ENCODE results near the gene JPH3. TPM values are rescaled to one million over a fixed set of nuclear protein-coding genes. Genes with fewer than 3 reads are reported as not detected.

Gene JPH3
- total RNA-seq, 4 donors from 2014 or later: 0.22 to 1.1 (median 0.29) TPM; not detected in 1

- Histone ChIP-seq H3K4me1 (peaks cover 9 to 13% of the 10 kb centered on the region in 2 donors), H3K27me3 (no peaks in the 10 kb centered on the region), H3K36me3 (no peaks in the 10 kb centered on the region), H3K4me3 (replicated peaks in 1 of 3) (no peak overlapping the region), H3K27ac (no peak overlapping the region), H3K9me3 (no peaks in the 10 kb centered on the region)
- 86 to 90% methylated on average over 20 of the region's 22 CpGs for WGBS, 2 donors
- DNase-seq: no peak
- intact Hi-C loops (cut with DNase I): loop anchor here (10.0 kb wide), 2 partner anchors 222 to 312 kb away; no protein-coding TSS in a partner anchor
- TF ChIP-seq, protein P1, sequence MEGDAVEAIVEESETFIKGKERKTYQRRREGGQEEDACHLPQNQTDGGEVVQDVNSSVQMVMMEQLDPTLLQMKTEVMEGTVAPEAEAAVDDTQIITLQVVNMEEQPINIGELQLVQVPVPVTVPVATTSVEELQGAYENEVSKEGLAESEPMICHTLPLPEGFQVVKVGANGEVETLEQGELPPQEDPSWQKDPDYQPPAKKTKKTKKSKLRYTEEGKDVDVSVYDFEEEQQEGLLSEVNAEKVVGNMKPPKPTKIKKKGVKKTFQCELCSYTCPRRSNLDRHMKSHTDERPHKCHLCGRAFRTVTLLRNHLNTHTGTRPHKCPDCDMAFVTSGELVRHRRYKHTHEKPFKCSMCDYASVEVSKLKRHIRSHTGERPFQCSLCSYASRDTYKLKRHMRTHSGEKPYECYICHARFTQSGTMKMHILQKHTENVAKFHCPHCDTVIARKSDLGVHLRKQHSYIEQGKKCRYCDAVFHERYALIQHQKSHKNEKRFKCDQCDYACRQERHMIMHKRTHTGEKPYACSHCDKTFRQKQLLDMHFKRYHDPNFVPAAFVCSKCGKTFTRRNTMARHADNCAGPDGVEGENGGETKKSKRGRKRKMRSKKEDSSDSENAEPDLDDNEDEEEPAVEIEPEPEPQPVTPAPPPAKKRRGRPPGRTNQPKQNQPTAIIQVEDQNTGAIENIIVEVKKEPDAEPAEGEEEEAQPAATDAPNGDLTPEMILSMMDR (IDR thresholded peaks at IDR 0.05): no peak
- TF ChIP-seq POLR2A (IDR thresholded peaks at IDR 0.05): no peak
Observed at GRCh38 chr16:87636741-87637140, 34.4 kb downstream of the JPH3 start.

GRCh38 chr16:87637357-87637756 is 35.0 kb downstream of the JPH3 start:
- intact Hi-C loops (cut with DNase I): loop anchor here (10.0 kb wide), 2 partner anchors 223 to 313 kb away; no protein-coding TSS in a partner anchor

GRCh38 chr16:87638736-87639135 is 36.4 kb downstream of the JPH3 start:
- TF ChIP-seq, protein P1 (IDR thresholded peaks at IDR 0.05): no peak
- no peak for TF ChIP-seq POLR2A (IDR thresholded peaks at IDR 0.05)
- H3K4me3 ChIP-seq (replicated peaks in 1 of 3): no peak overlapping the region
- H3K4me1 ChIP-seq: peaks cover 9 to 13% of the 10 kb centered on the region in 2 donors
- no peaks in the 10 kb centered on the region for H3K9me3 ChIP-seq
- WGBS, 2 donors: 89 to 90% methylated on average over 8 to 10 of the region's 10 CpGs
- intact Hi-C loops (cut with DNase I): loop anchor here (10.0 kb wide), 2 partner anchors 224 to 314 kb away; no protein-coding TSS in a partner anchor
- H3K36me3 ChIP-seq: no peaks in the 10 kb centered on the region
- no peak overlapping the region for H3K27ac ChIP-seq
- no peak for DNase-seq
- no peaks in the 10 kb centered on the region for H3K27me3 ChIP-seq

More at GRCh38 chr16:87637357-87637756, 35.0 kb downstream of the JPH3 start:
- TF ChIP-seq POLR2A (IDR thresholded peaks at IDR 0.05): no peak
- TF ChIP-seq, protein P1 (IDR thresholded peaks at IDR 0.05): no peak
- H3K4me1 ChIP-seq: peaks cover 9 to 13% of the 10 kb centered on the region in 2 donors
- no peaks in the 10 kb centered on the region for H3K9me3 ChIP-seq
- no peak overlapping the region for H3K27ac ChIP-seq
- 93 to 94% methylated on average over 12 of the region's 13 CpGs for WGBS, 2 donors
- no peaks in the 10 kb centered on the region for H3K36me3 ChIP-seq
- DNase-seq: no peak
- no peaks in the 10 kb centered on the region for H3K27me3 ChIP-seq
- no peak overlapping the region for H3K4me3 ChIP-seq (replicated peaks in 1 of 3)

DNA sequence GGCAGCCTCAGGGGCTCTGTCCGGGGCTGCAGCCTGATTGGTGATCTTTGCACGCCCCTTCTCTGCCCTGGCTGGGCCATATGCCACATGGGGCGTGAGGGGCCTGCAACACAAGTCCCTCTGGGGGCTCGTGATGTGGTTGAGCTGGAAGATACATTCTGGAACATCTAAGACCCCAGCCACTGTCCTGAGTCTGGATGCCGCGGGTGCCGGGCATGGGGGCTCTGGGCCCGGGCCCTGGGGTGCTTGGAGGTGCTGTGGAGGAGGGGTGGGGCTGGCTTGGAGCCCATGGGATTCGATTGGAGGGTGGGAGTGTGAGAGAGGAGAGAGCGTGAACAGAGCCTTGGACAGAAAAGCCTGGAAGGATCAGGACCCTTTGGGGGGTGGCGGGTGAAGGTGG is 39.4 kb downstream of the JPH3 start:
- 79 to 82% methylated on average over 9 to 10 of the region's 11 CpGs for WGBS, 2 donors
- DNase-seq: no peak

DNA sequence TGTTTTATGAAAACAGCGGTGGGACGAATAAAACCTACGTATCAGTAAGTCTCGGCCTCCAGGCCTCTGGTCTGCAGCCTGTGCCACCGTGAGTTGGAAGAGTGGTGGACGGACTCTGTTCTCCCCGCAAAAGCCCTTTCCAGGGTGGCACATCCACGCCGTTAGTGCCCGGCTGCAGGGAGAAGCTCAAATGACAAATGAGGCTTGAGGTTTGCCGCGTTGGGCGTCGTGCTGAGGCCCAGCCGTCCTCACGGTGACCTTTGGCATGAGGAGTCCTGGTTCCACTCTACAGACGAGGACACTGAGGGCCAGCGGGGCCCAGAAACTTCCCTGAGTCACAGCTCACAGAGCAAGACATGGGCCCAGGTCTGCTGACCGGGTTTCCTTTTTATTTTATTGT is 40.2 kb downstream of the JPH3 start:
- no peak for DNase-seq
- intact Hi-C loops (cut with DNase I): no loop called here
- Histone ChIP-seq H3K9me3 (no peaks in the 10 kb centered on the region), H3K4me1 (no peaks in the 10 kb centered on the region), H3K27ac (no peak overlapping the region), H3K36me3 (no peaks in the 10 kb centered on the region), H3K27me3 (no peaks in the 10 kb centered on the region), H3K4me3 (replicated peaks in 1 of 3) (no peak overlapping the region)
- WGBS, 2 donors: 89 to 90% methylated on average over 19 of the region's 19 CpGs
- no peak for TF ChIP-seq POLR2A (IDR thresholded peaks at IDR 0.05)
- TF ChIP-seq, protein P1 (IDR thresholded peaks at IDR 0.05): no peak

More for the DNA sequence above, 39.4 kb downstream of the JPH3 start:
- Histone ChIP-seq H3K4me1 (peaks cover 0 to under 1% of the 10 kb centered on the region in 2 donors), H3K4me3 (replicated peaks in 1 of 3) (no peak overlapping the region), H3K27me3 (no peaks in the 10 kb centered on the region), H3K36me3 (no peaks in the 10 kb centered on the region), H3K27ac (no peak overlapping the region), H3K9me3 (no peaks in the 10 kb centered on the region)
- intact Hi-C loops (cut with DNase I): no loop called here
- TF ChIP-seq, protein P1 (IDR thresholded peaks at IDR 0.05): no peak
- TF ChIP-seq POLR2A (IDR thresholded peaks at IDR 0.05): no peak
